K562 (cell line): ENCODE measurements around the gene RASAL3. TPM values are rescaled to one million over a fixed set of nuclear protein-coding genes. Genes with fewer than 3 reads are reported as not detected.
A peak's percentile ranks its signal among the peaks of the same experiment; 100 is the strongest.

Experiments used
- CHD7 ChIP-seq: fragments of 200-600 bp; sonication (generic); IDR thresholded peaks from one replicate; pipeline ENCODE4 v1.6.1; 2012; ENCODE audit warnings: mild to moderate bottlenecking, low read depth, low read length, inconsistent platforms
- MTA1 ChIP-seq: fragments of 450-650 bp; IDR thresholded peaks from 2 replicates; pipeline ENCODE4 v1.6.1; 2017; ENCODE audit warnings: borderline replicate concordance
- ZMIZ1 ChIP-seq, 2 experiments: fragments of 150-350 bp in 1 of 2; IDR thresholded peaks; 2 replicates each; pipeline ENCODE4 v1.6.1; 2012 to 2016; ENCODE audit warnings: low read depth in 2 of 2, low read length in 2 of 2, mild to moderate bottlenecking in 1 of 2, moderate library complexity in 1 of 2
- ZNF124 ChIP-seq: sonication (generic); formaldehyde crosslinking; IDR thresholded peaks from 2 replicates; pipeline ENCODE4 v1.8.1; 2022; ENCODE audit warnings: missing genetic modification reagents
- ZNF175 ChIP-seq: fragments of 200-800 bp; sonication (Bioruptor generic); IDR thresholded peaks from 2 replicates; pipeline ENCODE4 v1.6.1; 2016; ENCODE audit warnings: low read depth, mild to moderate bottlenecking, missing genetic modification characterization, missing compliant biosample characterization
- polyA plus RNA-seq, 8 experiments: library from polyadenylated mRNA; depleted of rRNA in 4 of 8; stranded (reverse) in 5 of 8; unstranded in 3 of 8; fragments of >200 nt; fragmentation: Nextera tagmentation in 2 of 8; fragmentation: Illumina TruSeq in 1 of 8; extraction: Ambion mirVana in 2 of 8; extraction: Trizol in 1 of 8; gene quantifications; 2 replicates each; pipeline versions ENCODE4 v1.2.1 to v1.2.3, GENCODE V29; 2011 to 2014; ENCODE audit warnings: inconsistent platforms in 1 of 8, missing spikeins in 1 of 8
- total RNA-seq, 7 experiments: library from RNA; depleted of rRNA in 6 of 7; stranded (reverse); fragments of >200 nt in 6 of 7; fragmentation: Illumina TruSeq in 2 of 7; extraction: Trizol in 2 of 7; gene quantifications; 2 replicates each; pipeline versions ENCODE4 v1.2.1 to v1.2.3, GENCODE V29; 2011 to 2021; ENCODE audit warnings: low replicate concordance in 1 of 7
- TF ChIP-seq, protein P1 (sequence below): fragments of 250-450 bp; sonication (Bioruptor Pico); IDR thresholded peaks from 2 replicates; pipeline ENCODE4 v1.8.0; 2022; ENCODE audit warnings: inconsistent platforms, mild to moderate bottlenecking, moderate library complexity, borderline replicate concordance
- TF ChIP-seq, protein P2 (sequence below), 3 experiments: fragments of 200-800 bp in 1 of 3; sonication (Bioruptor generic) in 1 of 3; sonication (generic) in 1 of 3; formaldehyde crosslinking in 1 of 3; IDR thresholded peaks; 2 replicates each; pipeline versions ENCODE4 v1.6.1 to v1.8.0; 2016 to 2022; ENCODE audit warnings: mild to moderate bottlenecking in 2 of 3, missing compliant biosample characterization in 2 of 3, missing genetic modification characterization in 2 of 3, missing genetic modification reagents in 1 of 3

RASAL3 gene
- total and polyA plus RNA-seq, 9 of the 15 experiments (the other 6 are each of a cell fraction or from before 2014, with no cell fraction given) = 0.07 to 0.44 TPM; not detected in 7

DNA sequence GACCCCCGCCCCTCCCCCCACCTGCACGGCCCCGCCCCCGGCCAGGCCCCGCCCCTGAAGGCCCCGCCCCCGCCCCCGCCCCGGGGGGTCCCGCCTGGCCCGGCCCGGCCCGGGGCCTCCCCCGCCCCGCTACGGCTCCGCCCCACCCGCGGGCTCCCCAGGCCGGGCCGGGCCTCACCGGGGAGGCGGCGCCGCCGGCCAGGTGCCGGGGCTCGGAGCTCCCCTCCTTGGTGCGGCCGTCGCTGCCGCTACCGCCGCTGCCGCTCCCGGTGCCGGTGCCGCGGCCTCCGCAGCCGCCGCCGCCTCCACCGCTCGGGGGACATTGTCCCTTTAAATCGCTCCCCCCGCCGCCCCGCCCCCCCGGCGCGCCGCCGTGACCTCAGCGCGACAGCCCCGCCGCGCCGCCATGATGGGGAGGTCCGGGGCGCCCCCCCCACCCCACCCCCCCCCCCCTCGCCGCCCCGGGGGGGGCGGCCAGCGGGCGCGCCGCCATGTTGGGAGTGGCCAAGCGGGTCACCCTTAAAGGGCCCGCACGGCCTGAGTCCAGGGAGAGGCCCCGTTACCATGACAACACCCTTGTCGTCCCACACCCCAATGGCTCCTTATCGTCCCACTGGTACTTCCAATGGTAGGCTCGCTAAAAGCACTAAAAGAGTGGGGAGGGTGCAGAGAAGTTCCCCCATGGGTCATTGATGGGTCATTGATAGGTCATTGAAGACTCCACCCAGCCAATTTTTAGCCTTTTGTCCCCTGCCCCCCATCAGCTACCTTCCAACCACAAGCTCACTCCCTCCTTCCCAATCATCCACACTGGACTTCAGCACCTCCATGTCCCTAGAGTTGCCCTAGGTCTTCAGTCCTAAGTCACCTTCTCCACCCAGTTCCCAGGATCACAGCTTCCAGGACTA is 14.5 kb downstream of the RASAL3 start, which contains the start of gene WIZ (continued):
- TF ChIP-seq CHD7 (no peak), ZMIZ1 (IDR thresholded peaks at IDR 0.05; ENCODE audit: low read depth in 2 of 2, low read length in 2 of 2) (no peak), ZNF124 (no peak), ZNF175 (CRISPR knock-in tag) (no peak), MTA1 (peak; percentile 35; the same call in 1 of the 2 replicates)
- TF ChIP-seq, protein P1, sequence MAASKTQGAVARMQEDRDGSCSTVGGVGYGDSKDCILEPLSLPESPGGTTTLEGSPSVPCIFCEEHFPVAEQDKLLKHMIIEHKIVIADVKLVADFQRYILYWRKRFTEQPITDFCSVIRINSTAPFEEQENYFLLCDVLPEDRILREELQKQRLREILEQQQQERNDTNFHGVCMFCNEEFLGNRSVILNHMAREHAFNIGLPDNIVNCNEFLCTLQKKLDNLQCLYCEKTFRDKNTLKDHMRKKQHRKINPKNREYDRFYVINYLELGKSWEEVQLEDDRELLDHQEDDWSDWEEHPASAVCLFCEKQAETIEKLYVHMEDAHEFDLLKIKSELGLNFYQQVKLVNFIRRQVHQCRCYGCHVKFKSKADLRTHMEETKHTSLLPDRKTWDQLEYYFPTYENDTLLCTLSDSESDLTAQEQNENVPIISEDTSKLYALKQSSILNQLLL (CRISPR knock-in tag) = no peak
- TF ChIP-seq, protein P2, sequence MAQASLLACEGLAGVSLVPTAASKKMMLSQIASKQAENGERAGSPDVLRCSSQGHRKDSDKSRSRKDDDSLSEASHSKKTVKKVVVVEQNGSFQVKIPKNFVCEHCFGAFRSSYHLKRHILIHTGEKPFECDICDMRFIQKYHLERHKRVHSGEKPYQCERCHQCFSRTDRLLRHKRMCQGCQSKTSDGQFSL (CRISPR knock-in tag; IDR thresholded peaks at IDR 0.05) = peak; percentile 96
- TF ChIP-seq, protein P2 (tag; IDR thresholded peaks at IDR 0.05) = peak in 1 of 2 experiments; percentile 100; a peak in 2 of 4 replicates
